GM19025 (cell line): ENCODE results near the gene RIMS1.

Experiments
- ATAC-seq: cut with Tn5 transposase; IDR thresholded peaks from one replicate; pipeline ENCODE4 v1.9.1; 2021; ENCODE audit warnings: mild to moderate bottlenecking, low read depth, moderate library complexity; ENCODE audit not compliant: unreplicated experiment

Gene RIMS1

GRCh38 chr6:72080260-72080941, 194.1 kb downstream of the RIMS1 start:
- no peak for ATAC-seq

GRCh38 chr6:72081871-72082270, 195.5 kb downstream of the RIMS1 start:
- no peak for ATAC-seq

GRCh38 chr6:72083976-72084375, 197.6 kb downstream of the RIMS1 start:
- no peak for ATAC-seq

GRCh38 chr6:72084992-72085569, 198.7 kb downstream of the RIMS1 start:
- ATAC-seq = no peak

- ATAC-seq = no peak
Observed at GRCh38 chr6:72094506-72094905, 208.2 kb downstream of the RIMS1 start.

- no peak for ATAC-seq
Observed at GRCh38 chr6:72102561-72102960, 216.2 kb downstream of the RIMS1 start.

GRCh38 chr6:72111611-72112010, 225.3 kb downstream of the RIMS1 start:
- no peak for ATAC-seq

GRCh38 chr6:72130327-72130726, 244.0 kb downstream of the RIMS1 start:
- no peak for ATAC-seq

GRCh38 chr6:72132427-72132826, 246.1 kb downstream of the RIMS1 start:
- ATAC-seq = no peak

GRCh38 chr6:72132851-72133250, 246.5 kb downstream of the RIMS1 start:
- no peak for ATAC-seq

GRCh38 chr6:72133324-72133723, 247.0 kb downstream of the RIMS1 start:
- ATAC-seq = no peak

GRCh38 chr6:72140795-72141194, 254.4 kb downstream of the RIMS1 start:
- ATAC-seq = no peak

- no peak for ATAC-seq
Observed at GRCh38 chr6:72149715-72150114, 263.4 kb downstream of the RIMS1 start.

- ATAC-seq = no peak
Observed at GRCh38 chr6:72151742-72152141, 265.4 kb downstream of the RIMS1 start.

- no peak for ATAC-seq
Observed at GRCh38 chr6:72175916-72176315, 289.6 kb downstream of the RIMS1 start.

GRCh38 chr6:72182337-72183246, 296.2 kb downstream of the RIMS1 start:
- ATAC-seq = no peak

GRCh38 chr6:72203983-72204382, 317.6 kb downstream of the RIMS1 start:
- ATAC-seq = no peak

GRCh38 chr6:72205500-72205899, 319.1 kb downstream of the RIMS1 start:
- no peak for ATAC-seq

- ATAC-seq = no peak
Observed at GRCh38 chr6:72206606-72207005, 320.3 kb downstream of the RIMS1 start.

- no peak for ATAC-seq
Observed at GRCh38 chr6:72212686-72213085, 326.3 kb downstream of the RIMS1 start.

- ATAC-seq = no peak
Observed at GRCh38 chr6:72213654-72214053, 327.3 kb downstream of the RIMS1 start.
